Measurements from ENCODE around the gene PPP2R2C.

The PPP2R2C gene

GRCh38 chr4:6371271-6371670 lies 101.1 kb downstream of the PPP2R2C start:
- DNase-seq (ENCODE audit: extremely low spot score) = no peak
- ChIA-PET CTCF (no interaction called here), POLR2A (interaction anchor here (1.1 kb wide), 1 partner anchor 302 kb away, joined by 3 read pairs; a partner anchor contains a TSS)
- no peak for TF ChIP-seq HDGF (IDR thresholded peaks at IDR 0.05; ENCODE audit: borderline replicate concordance)
- TF ChIP-seq SUZ12 (IDR thresholded peaks at IDR 0.05) = no peak
- no peak for TF ChIP-seq ZNF384 (IDR thresholded peaks at IDR 0.05)
- no peak for TF ChIP-seq BHLHE40 (IDR thresholded peaks at IDR 0.05; ENCODE audit: borderline replicate concordance)
- no peak for TF ChIP-seq ARNT (IDR thresholded peaks at IDR 0.05)
- TF ChIP-seq LEF1 (IDR thresholded peaks at IDR 0.05; ENCODE audit: borderline replicate concordance) = no peak
- no peak for TF ChIP-seq TARDBP (IDR thresholded peaks at IDR 0.05)
- no peak for TF ChIP-seq SP1 (IDR thresholded peaks at IDR 0.05)
- TF ChIP-seq ELF4 (IDR thresholded peaks at IDR 0.05) = no peak
- TF ChIP-seq FOXA1 (IDR thresholded peaks at IDR 0.05) = no peak
- TF ChIP-seq PKNOX1 (IDR thresholded peaks at IDR 0.05) = no peak
- no peak for TF ChIP-seq CTBP1 (IDR thresholded peaks at IDR 0.05; ENCODE audit: borderline replicate concordance)
- no peak for TF ChIP-seq FOXM1 (IDR thresholded peaks at IDR 0.05; ENCODE audit: borderline replicate concordance)
- TF ChIP-seq NFRKB (IDR thresholded peaks at IDR 0.05) = no peak
- no peak for TF ChIP-seq FOXK2 (IDR thresholded peaks at IDR 0.05)
- no peak for TF ChIP-seq L3MBTL2 (conservative IDR thresholded peaks at IDR 0.05)

- no peak for DNase-seq (ENCODE audit: extremely low spot score)
- ChIA-PET CTCF (interaction anchor here (0.6 kb wide), 1 partner anchor 106 kb away, joined by 3 read pairs; no protein-coding TSS in a partner anchor), POLR2A (no interaction called here)
Measured at GRCh38 chr4:6369924-6370645, 102.3 kb downstream of the PPP2R2C start.

GRCh38 chr4:6369511-6369910 lies 102.9 kb downstream of the PPP2R2C start:
- TF ChIP-seq TARDBP (IDR thresholded peaks at IDR 0.05) (no peak), FOXA1 (IDR thresholded peaks at IDR 0.05) (no peak), SUZ12 (IDR thresholded peaks at IDR 0.05) (no peak), ZNF384 (IDR thresholded peaks at IDR 0.05) (no peak), HDGF (IDR thresholded peaks at IDR 0.05; ENCODE audit: borderline replicate concordance) (no peak)
- POLR2A ChIA-PET = no interaction called here
- CTCF ChIA-PET = no interaction called here

More at GRCh38 chr4:6369924-6370645, 102.3 kb downstream of the PPP2R2C start:
- TF ChIP-seq ARNT (IDR thresholded peaks at IDR 0.05) (no peak), FOXA1 (IDR thresholded peaks at IDR 0.05) (no peak), TARDBP (IDR thresholded peaks at IDR 0.05) (no peak), ZNF384 (IDR thresholded peaks at IDR 0.05) (no peak), LEF1 (IDR thresholded peaks at IDR 0.05; ENCODE audit: borderline replicate concordance) (no peak), FOXM1 (IDR thresholded peaks at IDR 0.05; ENCODE audit: borderline replicate concordance) (no peak), SP1 (IDR thresholded peaks at IDR 0.05) (no peak), BHLHE40 (IDR thresholded peaks at IDR 0.05; ENCODE audit: borderline replicate concordance) (no peak), FOXK2 (IDR thresholded peaks at IDR 0.05) (no peak)

GRCh38 chr4:6369035-6369434 lies 103.4 kb downstream of the PPP2R2C start:
- DNase-seq (ENCODE audit: extremely low spot score) = no peak
- peak; percentile 53 for TF ChIP-seq L3MBTL2 (conservative IDR thresholded peaks at IDR 0.05)
- no peak for TF ChIP-seq LEF1 (IDR thresholded peaks at IDR 0.05; ENCODE audit: borderline replicate concordance)
- no peak for TF ChIP-seq FOXA1 (IDR thresholded peaks at IDR 0.05)
- no peak for TF ChIP-seq SP1 (IDR thresholded peaks at IDR 0.05)
- TF ChIP-seq BHLHE40 (IDR thresholded peaks at IDR 0.05; ENCODE audit: borderline replicate concordance) = no peak
- TF ChIP-seq TARDBP (IDR thresholded peaks at IDR 0.05) = no peak
- no peak for TF ChIP-seq ARNT (IDR thresholded peaks at IDR 0.05)
- POLR2A ChIA-PET = no interaction called here
- CTCF ChIA-PET = no interaction called here

More at GRCh38 chr4:6369511-6369910, 102.9 kb downstream of the PPP2R2C start:
- no peak for DNase-seq (ENCODE audit: extremely low spot score)

GRCh38 chr4:6368601-6369000 lies 103.8 kb downstream of the PPP2R2C start:
- no peak for DNase-seq (ENCODE audit: extremely low spot score)
- POLR2A ChIA-PET = no interaction called here
- TF ChIP-seq ZNF384 (IDR thresholded peaks at IDR 0.05) (no peak), CTBP1 (IDR thresholded peaks at IDR 0.05; ENCODE audit: borderline replicate concordance) (no peak), FOXA1 (IDR thresholded peaks at IDR 0.05) (no peak), NFRKB (IDR thresholded peaks at IDR 0.05) (no peak), PKNOX1 (IDR thresholded peaks at IDR 0.05) (no peak), FOXK2 (IDR thresholded peaks at IDR 0.05) (no peak), ELF4 (IDR thresholded peaks at IDR 0.05) (no peak), LEF1 (IDR thresholded peaks at IDR 0.05; ENCODE audit: borderline replicate concordance) (no peak), HDGF (IDR thresholded peaks at IDR 0.05; ENCODE audit: borderline replicate concordance) (no peak), L3MBTL2 (conservative IDR thresholded peaks at IDR 0.05) (no peak), BHLHE40 (IDR thresholded peaks at IDR 0.05; ENCODE audit: borderline replicate concordance) (no peak), SUZ12 (IDR thresholded peaks at IDR 0.05) (no peak), SP1 (IDR thresholded peaks at IDR 0.05) (no peak), ARNT (IDR thresholded peaks at IDR 0.05) (no peak)
- CTCF ChIA-PET = no interaction called here

GRCh38 chr4:6368096-6368495 lies 104.3 kb downstream of the PPP2R2C start:
- TF ChIP-seq ELF4 (IDR thresholded peaks at IDR 0.05) (no peak), HDGF (IDR thresholded peaks at IDR 0.05; ENCODE audit: borderline replicate concordance) (no peak), FOXK2 (IDR thresholded peaks at IDR 0.05) (no peak), FOXA1 (IDR thresholded peaks at IDR 0.05) (no peak), SP1 (IDR thresholded peaks at IDR 0.05) (no peak), SUZ12 (IDR thresholded peaks at IDR 0.05) (no peak), NFRKB (IDR thresholded peaks at IDR 0.05) (no peak), ZNF384 (IDR thresholded peaks at IDR 0.05) (no peak), CTBP1 (IDR thresholded peaks at IDR 0.05; ENCODE audit: borderline replicate concordance) (no peak), BHLHE40 (IDR thresholded peaks at IDR 0.05; ENCODE audit: borderline replicate concordance) (no peak)
- ChIA-PET POLR2A (no interaction called here), CTCF (no interaction called here)
- DNase-seq (ENCODE audit: extremely low spot score) = no peak

All from HEK293T (cell line).